Measurements from ENCODE around the gene KCNJ5. TPM values are rescaled to one million over a fixed set of nuclear protein-coding genes. Genes with fewer than 3 reads are reported as not detected.

KCNJ5 gene
- total RNA-seq, 1 experiment from 2014 or later: 0.22 TPM

GRCh38 chr11:128890543-128891368 is at the start of gene KCNJ5 (continued):
- TF ChIP-seq, protein P1, sequence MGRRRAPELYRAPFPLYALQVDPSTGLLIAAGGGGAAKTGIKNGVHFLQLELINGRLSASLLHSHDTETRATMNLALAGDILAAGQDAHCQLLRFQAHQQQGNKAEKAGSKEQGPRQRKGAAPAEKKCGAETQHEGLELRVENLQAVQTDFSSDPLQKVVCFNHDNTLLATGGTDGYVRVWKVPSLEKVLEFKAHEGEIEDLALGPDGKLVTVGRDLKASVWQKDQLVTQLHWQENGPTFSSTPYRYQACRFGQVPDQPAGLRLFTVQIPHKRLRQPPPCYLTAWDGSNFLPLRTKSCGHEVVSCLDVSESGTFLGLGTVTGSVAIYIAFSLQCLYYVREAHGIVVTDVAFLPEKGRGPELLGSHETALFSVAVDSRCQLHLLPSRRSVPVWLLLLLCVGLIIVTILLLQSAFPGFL (CRISPR knock-in tag; IDR thresholded peaks at IDR 0.05; ENCODE audit: borderline replicate concordance): no peak
- TF ChIP-seq NR1H2 (CRISPR knock-in tag; IDR thresholded peaks at IDR 0.05): no peak
- TF ChIP-seq, protein P2, sequence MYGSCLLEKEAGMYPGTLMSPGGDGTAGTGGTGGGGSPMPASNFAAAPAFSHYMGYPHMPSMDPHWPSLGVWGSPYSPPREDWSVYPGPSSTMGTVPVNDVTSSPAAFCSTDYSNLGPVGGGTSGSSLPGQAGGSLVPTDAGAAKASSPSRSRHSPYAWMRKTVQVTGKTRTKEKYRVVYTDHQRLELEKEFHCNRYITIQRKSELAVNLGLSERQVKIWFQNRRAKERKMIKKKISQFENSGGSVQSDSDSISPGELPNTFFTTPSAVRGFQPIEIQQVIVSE (CRISPR knock-in tag; IDR thresholded peaks at IDR 0.05; ENCODE audit: borderline replicate concordance): no peak
- TF ChIP-seq SMAD3 (CRISPR knock-in tag; IDR thresholded peaks at IDR 0.05; ENCODE audit: borderline replicate concordance): no peak
- TF ChIP-seq ZNF219 (CRISPR knock-in tag; IDR thresholded peaks at IDR 0.05; ENCODE audit: borderline replicate concordance): peak; percentile 69; the same call in 1 of the 2 replicates
- TF ChIP-seq FOXP1 (CRISPR knock-in tag; IDR thresholded peaks at IDR 0.05; ENCODE audit: borderline replicate concordance): peak; percentile 71; the same call in 1 of the 2 replicates
- TF ChIP-seq MYBL2 (CRISPR knock-in tag; IDR thresholded peaks at IDR 0.05): no peak
- TF ChIP-seq ZBTB21 (CRISPR knock-in tag; IDR thresholded peaks at IDR 0.05; ENCODE audit: borderline replicate concordance): peak; percentile 14; the same call in 1 of the 2 replicates
- TF ChIP-seq MLX (CRISPR knock-in tag; IDR thresholded peaks at IDR 0.05): no peak
- no peak for TF ChIP-seq PRRX2 (CRISPR knock-in tag; IDR thresholded peaks at IDR 0.05)
- TF ChIP-seq, protein P3, sequence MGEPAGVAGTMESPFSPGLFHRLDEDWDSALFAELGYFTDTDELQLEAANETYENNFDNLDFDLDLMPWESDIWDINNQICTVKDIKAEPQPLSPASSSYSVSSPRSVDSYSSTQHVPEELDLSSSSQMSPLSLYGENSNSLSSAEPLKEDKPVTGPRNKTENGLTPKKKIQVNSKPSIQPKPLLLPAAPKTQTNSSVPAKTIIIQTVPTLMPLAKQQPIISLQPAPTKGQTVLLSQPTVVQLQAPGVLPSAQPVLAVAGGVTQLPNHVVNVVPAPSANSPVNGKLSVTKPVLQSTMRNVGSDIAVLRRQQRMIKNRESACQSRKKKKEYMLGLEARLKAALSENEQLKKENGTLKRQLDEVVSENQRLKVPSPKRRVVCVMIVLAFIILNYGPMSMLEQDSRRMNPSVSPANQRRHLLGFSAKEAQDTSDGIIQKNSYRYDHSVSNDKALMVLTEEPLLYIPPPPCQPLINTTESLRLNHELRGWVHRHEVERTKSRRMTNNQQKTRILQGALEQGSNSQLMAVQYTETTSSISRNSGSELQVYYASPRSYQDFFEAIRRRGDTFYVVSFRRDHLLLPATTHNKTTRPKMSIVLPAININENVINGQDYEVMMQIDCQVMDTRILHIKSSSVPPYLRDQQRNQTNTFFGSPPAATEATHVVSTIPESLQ (CRISPR knock-in tag; IDR thresholded peaks at IDR 0.05): no peak

DNA sequence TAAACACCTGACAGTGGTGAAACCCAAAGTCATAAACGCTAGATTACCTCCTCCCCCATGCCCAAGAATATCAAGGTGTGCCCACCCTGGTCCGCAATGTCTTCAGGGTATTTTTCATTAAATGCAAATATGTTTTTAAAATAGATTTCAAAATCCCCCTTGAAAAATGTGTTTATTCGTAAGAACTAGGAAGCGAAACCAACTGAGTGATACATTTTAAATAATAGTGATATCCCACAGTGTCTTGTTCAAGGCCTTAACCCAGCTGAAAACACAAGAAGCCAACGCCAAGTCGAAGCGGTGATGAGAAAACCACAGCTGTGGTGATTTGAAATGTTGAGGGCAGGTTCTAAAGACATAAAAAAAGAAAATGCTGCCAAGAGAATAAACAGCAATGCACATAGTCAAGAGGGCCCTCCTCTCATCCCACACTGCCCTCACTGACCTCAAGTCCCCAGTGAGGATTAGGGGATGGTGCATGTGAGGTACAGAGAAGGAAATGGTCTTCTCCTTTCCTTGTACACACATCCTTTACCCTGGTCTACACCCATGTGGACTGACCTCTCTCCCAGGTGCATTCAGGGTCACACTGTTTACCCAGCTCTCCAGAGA is 49.6 kb upstream of the KCNJ5 start:
- no peak for ATAC-seq
- no peaks in the 10 kb centered on the region; the same call in 1 of the 2 replicates for H3K27me3 Mint-ChIP-seq (ENCODE audit: low read depth)
- ChIA-PET CTCF (interaction anchor here (1.3 kb wide), 1 partner anchor 211 kb away, joined by 3 read pairs; no protein-coding TSS in a partner anchor), POLR2A (no interaction called here)
- H3K9me3 Mint-ChIP-seq: peaks cover 16% of the 10 kb centered on the region
- peaks cover 31% of the 10 kb centered on the region for H3K4me1 Mint-ChIP-seq
- no peak for DNase-seq (ENCODE audit: low spot score)
- peaks cover 4% of the 10 kb centered on the region for H3K36me3 Mint-ChIP-seq
- H3K27ac Mint-ChIP-seq: no peak overlapping the region
- H3K4me3 Mint-ChIP-seq: no peak overlapping the region
- TF ChIP-seq FOXJ3 (CRISPR knock-in tag; IDR thresholded peaks at IDR 0.05; ENCODE audit: borderline replicate concordance) (no peak), GTF2I (CRISPR knock-in tag; conservative IDR thresholded peaks at IDR 0.05) (no peak), ZNF263 (CRISPR knock-in tag; IDR thresholded peaks at IDR 0.05; ENCODE audit: low read depth) (no peak), ZNF317 (CRISPR knock-in tag; IDR thresholded peaks at IDR 0.05; ENCODE audit: borderline replicate concordance, low read depth) (no peak), NR1H2 (CRISPR knock-in tag; IDR thresholded peaks at IDR 0.05) (no peak), AFF4 (CRISPR knock-in tag; IDR thresholded peaks at IDR 0.05; ENCODE audit: borderline replicate concordance) (no peak), GABPB1 (CRISPR knock-in tag; IDR thresholded peaks at IDR 0.05) (no peak), NR2C2 (CRISPR knock-in tag; IDR thresholded peaks at IDR 0.05) (no peak), ZNF281 (CRISPR knock-in tag; IDR thresholded peaks at IDR 0.05) (no peak), SP1 (CRISPR knock-in tag; conservative IDR thresholded peaks at IDR 0.05) (no peak)
- TF ChIP-seq, protein P1 (CRISPR knock-in tag; IDR thresholded peaks at IDR 0.05; ENCODE audit: borderline replicate concordance): no peak

All from WTC11 (cell line).